HepG2 (cell line): ENCODE results near the gene SCN2A. TPM values are rescaled to one million over a fixed set of nuclear protein-coding genes. Genes with fewer than 3 reads are reported as not detected.

Source experiments
- ATAC-seq: fragments of 200-7000 bp; cut with Tn5 transposase; 3 replicates; pipeline ENCODE4 v1.9.1; 2020; ENCODE audit warnings: mild to moderate bottlenecking, moderate library complexity
- BruUV-seq: library from RNA; stranded (reverse); fragments of 400-500 nt; replicated peaks from 2 replicates; lab custom pipeline; 2021; lab: Mats Ljungman, UMichigan
- CTCF ChIA-PET: fragments of 300-600 bp; formaldehyde crosslinking; extraction: SDS; loops from one replicate; lab custom pipeline; 2021; ENCODE audit warnings: low total read pairs, inconsistent platforms, low intra/inter-chr PET ratio; lab: Yijun Ruan, JAX
- POLR2A ChIA-PET: fragments of 350-600 bp; sonication (Branson Sonifier 250); formaldehyde crosslinking; loops from one replicate; lab custom pipeline; 2020; ENCODE audit warnings: antibody characterized with exemption, inconsistent platforms; lab: Yijun Ruan, JAX
- DNase-seq: peaks from one replicate; pipeline ENCODE4 v3.0.0-alpha.2; 2015; ENCODE audit warnings: low spot score
- FAIRE-seq: peaks from 3 replicates; lab custom pipeline; 2011; peaks lifted over from hg19 to GRCh38; lab: Jason Lieb, UNC
- H2AFZ ChIP-seq: one replicate; pipeline ENCODE4 v1.6.1; 2011; ENCODE audit warnings: low read length, inconsistent platforms
- H3K27ac ChIP-seq: fragments of 300-600 bp; 3 replicates; pipeline ENCODE4 v1.8.0; 2011; ENCODE audit warnings: mixed run types, mild to moderate bottlenecking, mixed read lengths, low read length, inconsistent platforms; ENCODE audit not compliant: insufficient read depth; ENCODE audit errors: extremely low read length
- H3K27me3 ChIP-seq, 2 experiments: fragments of 200-600 bp in 1 of 2; 2 replicates in 1 of 2; 3 replicates in 1 of 2; pipeline versions ENCODE4 v1.6.0 to v1.8.0; 2011; ENCODE audit warnings: low read length in 2 of 2, mild to moderate bottlenecking in 2 of 2, moderate library complexity in 2 of 2, inconsistent platforms in 1 of 2; ENCODE audit not compliant: insufficient read depth in 2 of 2, control insufficient read depth in 1 of 2
- H3K36me3 ChIP-seq, 2 experiments: fragments of 200-600 bp in 1 of 2; replicated peaks in 1 of 2; 2 replicates in 1 of 2; 3 replicates in 1 of 2; pipeline versions ENCODE4 v1.5.1 to v1.8.0; 2011; ENCODE audit warnings: low read length in 2 of 2, inconsistent platforms in 1 of 2; ENCODE audit not compliant: insufficient read depth in 2 of 2, control insufficient read depth in 1 of 2
- H3K4me1 ChIP-seq: 2 replicates; pipeline ENCODE4 v1.5.1; 2012; ENCODE audit warnings: low read length, inconsistent platforms; ENCODE audit not compliant: insufficient read depth
- H3K4me2 ChIP-seq: 2 replicates; pipeline ENCODE4 v1.6.0; 2011; ENCODE audit warnings: low read depth, low read length, inconsistent platforms
- H3K4me3 ChIP-seq, 3 experiments: fragments of 200-600 bp in 1 of 3; sonication (generic), shearing (Covaris generic) in 1 of 3; replicated peaks in 1 of 3; 2 replicates each; pipeline ENCODE4 v1.5.1; 2011 to 2016; ENCODE audit warnings: low read length in 3 of 3, inconsistent platforms in 2 of 3, low read depth in 2 of 3, mild to moderate bottlenecking in 2 of 3, control low read depth in 1 of 3, mixed read lengths in 1 of 3; ENCODE audit not compliant: insufficient read depth in 1 of 3
- H3K79me2 ChIP-seq: one replicate; pipeline ENCODE4 v1.6.1; 2011; ENCODE audit warnings: low read length, inconsistent platforms; ENCODE audit not compliant: insufficient read depth
- H3K9ac ChIP-seq: 2 replicates; pipeline ENCODE4 v1.6.0; 2011; ENCODE audit warnings: mild to moderate bottlenecking, low read depth, low read length, inconsistent platforms; ENCODE audit not compliant: insufficient read depth
- H3K9me3 ChIP-seq: 2 replicates; pipeline ENCODE4 v1.5.1; 2012; ENCODE audit warnings: mild to moderate bottlenecking, low read length
- H4K20me1 ChIP-seq: 2 replicates; pipeline ENCODE4 v1.6.0; 2011; ENCODE audit warnings: inconsistent platforms, mild to moderate bottlenecking, low read length, moderate library complexity; ENCODE audit not compliant: insufficient read depth
- BRD4 ChIP-seq: sonication (generic); formaldehyde crosslinking; IDR thresholded peaks from 2 replicates; pipeline ENCODE4 v1.4.0; 2020; ENCODE audit warnings: missing genetic modification reagents
- E2F1 ChIP-seq: sonication (generic); formaldehyde crosslinking; IDR thresholded peaks from 2 replicates; pipeline ENCODE4 v1.5.0; 2020; ENCODE audit warnings: missing genetic modification reagents
- KLF11 ChIP-seq: IDR thresholded peaks from 2 replicates; pipeline ENCODE4 v1.6.1; 2016; ENCODE audit warnings: missing compliant biosample characterization
- KLF13 ChIP-seq: sonication (generic); formaldehyde crosslinking; IDR thresholded peaks from 2 replicates; pipeline ENCODE4 v1.4.0; 2020; ENCODE audit warnings: mild to moderate bottlenecking, missing genetic modification reagents
- NCOA5 ChIP-seq: sonication (generic); formaldehyde crosslinking; IDR thresholded peaks from 2 replicates; pipeline ENCODE4 v1.4.0; 2020; ENCODE audit warnings: missing genetic modification reagents
- PAXIP1 ChIP-seq: sonication (generic); formaldehyde crosslinking; conservative IDR thresholded peaks from 2 replicates; pipeline ENCODE4 v1.4.0; 2020; ENCODE audit warnings: mild to moderate bottlenecking, missing genetic modification reagents, moderate library complexity
- PPARG ChIP-seq: conservative IDR thresholded peaks from 2 replicates; pipeline ENCODE4 v1.6.1; 2016; ENCODE audit warnings: missing biosample characterization, missing genetic modification reagents
- SRF ChIP-seq: IDR thresholded peaks from 2 replicates; pipeline ENCODE4 v1.6.1; 2011; ENCODE audit warnings: mild to moderate bottlenecking, low read depth, low read length, moderate library complexity
- ZFP82 ChIP-seq: sonication (generic); formaldehyde crosslinking; IDR thresholded peaks from 2 replicates; pipeline ENCODE4 v1.5.1; 2020; ENCODE audit warnings: mild to moderate bottlenecking, missing genetic modification reagents, borderline replicate concordance
- ZFP91 ChIP-seq: sonication (generic); formaldehyde crosslinking; IDR thresholded peaks from 2 replicates; pipeline ENCODE4 v1.9.0; 2022; ENCODE audit warnings: missing genetic modification reagents, mild to moderate bottlenecking, borderline replicate concordance
- ZKSCAN8 ChIP-seq: IDR thresholded peaks from 2 replicates; pipeline ENCODE4 v1.6.1; 2016; ENCODE audit warnings: borderline replicate concordance, missing genetic modification reagents, missing compliant biosample characterization
- ZNF580 ChIP-seq: IDR thresholded peaks from 2 replicates; pipeline ENCODE4 v1.6.1; 2016; ENCODE audit warnings: low read depth, borderline replicate concordance
- WGBS: methylation state at CpG from one replicate; pipeline ENCODE4 v1.1.6; 2017; ENCODE audit warnings: low lambda C conversion rate; 5-methylcytosine and 5-hydroxymethylcytosine counted together
- in situ Hi-C: cut with HindIII; loops from 2 replicates; pipeline ENCODE4 v1.10.0; 2017; ENCODE audit warnings: low pct_unique_long_range_greater_than_20kb; ENCODE audit not compliant: extremely low pct_ligation_motif_present
- intact Hi-C: fragments of 100-400 bp; cut with micrococcal nuclease; formaldehyde crosslinking; loops from one replicate; pipeline ENCODE4 v1.10.0; 2022; ENCODE audit not compliant: unreplicated experiment
- polyA plus RNA-seq, 8 experiments: library from polyadenylated mRNA; depleted of rRNA in 3 of 8; stranded (reverse) in 7 of 8; unstranded in 1 of 8; fragments of >200 nt; fragmentation: Illumina TruSeq in 4 of 8; extraction: Trizol in 4 of 8; gene quantifications; 2 replicates each; pipeline versions ENCODE4 v1.2.1 to v1.2.3, GENCODE V29; 2011 to 2016; ENCODE audit warnings: low read depth in 4 of 8, missing spikeins in 1 of 8, mixed read lengths in 1 of 8; ENCODE audit not compliant: insufficient read depth in 1 of 8
- total RNA-seq, 5 experiments: library from RNA; depleted of rRNA; stranded (reverse); fragments of >200 nt; fragmentation: Illumina TruSeq; extraction: Trizol; gene quantifications; 2 replicates each; pipeline ENCODE4 v1.2.3, GENCODE V29; 2016; ENCODE audit warnings: low read depth in 1 of 5

The SCN2A gene
- total and polyA plus RNA-seq, 2 of the 13 experiments (the other 11 are each of a cell fraction or from before 2014, with no cell fraction given), result 0.20 to 0.30 TPM

- H3K79me2 ChIP-seq, result no peaks in the 10 kb centered on the region
- BruUV-seq, result no TSS peak
- no peak overlapping the region for H3K4me3 ChIP-seq
- no peak overlapping the region for H3K4me2 ChIP-seq
- FAIRE-seq, result no peak
- no peak for TF ChIP-seq ZFP91 (CRISPR knock-in tag)
- TF ChIP-seq PPARG (CRISPR knock-in tag), result no peak
- no peak for TF ChIP-seq KLF13 (CRISPR knock-in tag)
- no peak for TF ChIP-seq ZNF580 (CRISPR knock-in tag)
- TF ChIP-seq ZFP82 (CRISPR knock-in tag), result no peak
- TF ChIP-seq BRD4 (CRISPR knock-in tag), result no peak
- no peak for TF ChIP-seq KLF11 (CRISPR knock-in tag)
- WGBS, result 0% methylated on average over 1 of the region's 1 CpG
- ATAC-seq, result no peak
- no peak overlapping the region for H2AFZ ChIP-seq
- POLR2A ChIA-PET, result no interaction called here
- H3K27me3 ChIP-seq, result no peaks in the 10 kb centered on the region
- H3K27ac ChIP-seq, result no peak overlapping the region
- H3K9ac ChIP-seq, result no peak overlapping the region
- no peaks in the 10 kb centered on the region for H3K4me1 ChIP-seq
- CTCF ChIA-PET, result no interaction called here
- H4K20me1 ChIP-seq, result no peaks in the 10 kb centered on the region
- in situ Hi-C loops (no loop called here), intact Hi-C loops (no loop called here)
- DNase-seq, result no peak
- no peaks in the 10 kb centered on the region for H3K9me3 ChIP-seq
- no peaks in the 10 kb centered on the region for H3K36me3 ChIP-seq
These were observed 14.3 kb upstream of the SCN2A start for GRCh38 chr2:165224941-165225340.

- 2% methylated on average over 1 of the region's 1 CpG for WGBS
- in situ Hi-C loops (no loop called here), intact Hi-C loops (no loop called here)
- no peaks in the 10 kb centered on the region for H3K36me3 ChIP-seq
- H3K79me2 ChIP-seq, result no peaks in the 10 kb centered on the region
- no peaks in the 10 kb centered on the region for H3K27me3 ChIP-seq
- H3K9me3 ChIP-seq, result no peaks in the 10 kb centered on the region
- H3K4me2 ChIP-seq, result no peak overlapping the region
- H4K20me1 ChIP-seq, result no peaks in the 10 kb centered on the region
- no peak for DNase-seq
- POLR2A ChIA-PET, result no interaction called here
- H3K9ac ChIP-seq, result no peak overlapping the region
- H2AFZ ChIP-seq, result no peak overlapping the region
- no peaks in the 10 kb centered on the region for H3K4me1 ChIP-seq
- CTCF ChIA-PET, result no interaction called here
- no peak for ATAC-seq
- BruUV-seq, result no TSS peak
- no peak overlapping the region for H3K27ac ChIP-seq
- H3K4me3 ChIP-seq, result no peak overlapping the region
- FAIRE-seq, result no peak
- no peak for TF ChIP-seq E2F1 (CRISPR knock-in tag)
- no peak for TF ChIP-seq PAXIP1 (CRISPR knock-in tag)
- no peak for TF ChIP-seq SRF
- TF ChIP-seq NCOA5 (CRISPR knock-in tag), result no peak
- TF ChIP-seq ZKSCAN8, result no peak
These were observed 11.6 kb upstream of the SCN2A start for GRCh38 chr2:165227571-165227970.
